Neural crest cell (in vitro differentiated cells): Measurements from ENCODE around the gene NEURL2. TPM values are rescaled to one million over a fixed set of nuclear protein-coding genes. Genes with fewer than 3 reads are reported as not detected.
A peak's percentile ranks its signal among the peaks of the same experiment; 100 is the strongest.

Experiments
- DNase-seq: peaks from one replicate; pipeline ENCODE4 v3.0.0; 2021; ENCODE audit warnings: low read depth, mixed read lengths, low spot score
- H3K27ac Mint-ChIP-seq: one replicate; pipeline ENCODE4 v1.8.0; 2021; ENCODE audit warnings: mild to moderate bottlenecking, mixed read lengths; ENCODE audit not compliant: unreplicated experiment
- H3K27me3 Mint-ChIP-seq: 2 replicates; pipeline ENCODE4 v1.8.0; 2021; ENCODE audit warnings: low read depth, mild to moderate bottlenecking, mixed read lengths
- H3K36me3 Mint-ChIP-seq: 2 replicates; pipeline ENCODE4 v1.8.0; 2021; ENCODE audit warnings: low read depth, mild to moderate bottlenecking, mixed read lengths
- H3K4me1 Mint-ChIP-seq: 2 replicates; pipeline ENCODE4 v1.8.0; 2021; ENCODE audit warnings: mixed read lengths
- H3K4me3 Mint-ChIP-seq: one replicate; pipeline ENCODE4 v1.8.0; 2021; ENCODE audit warnings: mild to moderate bottlenecking, mixed read lengths
- H3K9me3 Mint-ChIP-seq: 2 replicates; pipeline ENCODE4 v1.8.0; 2021; ENCODE audit warnings: mixed read lengths
- CTCF ChIP-seq: fragments of 200-600 bp; sonication (generic); conservative IDR thresholded peaks from 2 replicates; pipeline ENCODE4 v1.5.0; 2021; ENCODE audit warnings: antibody characterized with exemption, mild to moderate bottlenecking
- total RNA-seq: library from RNA; stranded (reverse); gene quantifications from 2 replicates; pipeline ENCODE4 v1.2.1, GENCODE V29; 2021

NEURL2 gene
- total RNA-seq, 1 donor from 2014 or later = 3.5 TPM

- Mint-ChIP-seq H3K36me3 (no peaks in the 10 kb centered on the region), H3K27ac (no peak overlapping the region), H3K4me3 (peak overlapping the region; percentile 97), H3K4me1 (peaks cover 24% of the 10 kb centered on the region), H3K9me3 (no peaks in the 10 kb centered on the region), H3K27me3 (peaks cover 14% of the 10 kb centered on the region)
- no peak for DNase-seq
- TF ChIP-seq CTCF = peak; percentile 13
Measured at GRCh38 chr20:45892049-45892825, 1.2 kb upstream of the NEURL2 start.

GRCh38 chr20:45890077-45890984, 677 bp downstream of the NEURL2 start:
- DNase-seq = peak; percentile 80
- Mint-ChIP-seq H3K36me3 (no peaks in the 10 kb centered on the region), H3K27me3 (peaks cover 14% of the 10 kb centered on the region), H3K4me3 (peak overlapping the region; percentile 97), H3K9me3 (no peaks in the 10 kb centered on the region), H3K27ac (peak overlapping the region; percentile 84), H3K4me1 (peaks cover 24% of the 10 kb centered on the region)
- TF ChIP-seq CTCF = peak; percentile 77

GRCh38 chr20:45888681-45889080, 2.3 kb downstream of the NEURL2 start:
- H3K4me1 Mint-ChIP-seq = peaks cover 18% of the 10 kb centered on the region
- no peak for TF ChIP-seq CTCF
- H3K9me3 Mint-ChIP-seq = no peaks in the 10 kb centered on the region
- H3K27me3 Mint-ChIP-seq = peaks cover 14% of the 10 kb centered on the region
- H3K4me3 Mint-ChIP-seq = peak overlapping the region; percentile 51
- H3K36me3 Mint-ChIP-seq = peaks cover 2% of the 10 kb centered on the region
- DNase-seq = no peak
- H3K27ac Mint-ChIP-seq = no peak overlapping the region

- no peak for TF ChIP-seq CTCF
- Mint-ChIP-seq H3K36me3 (peaks cover 2% of the 10 kb centered on the region), H3K4me3 (peak within 1 kb of the TSS; percentile 51), H3K27me3 (peaks cover 10% of the 10 kb centered on the region), H3K4me1 (peaks cover 20% of the 10 kb centered on the region), H3K9me3 (no peaks in the 10 kb centered on the region), H3K27ac (no peak within 1 kb of the TSS)
- no peak for DNase-seq
Measured at GRCh38 chr20:45887346-45887715, 3.7 kb downstream of the NEURL2 start, which contains the start of gene SPATA25. TSS of gene SPATA25 (minus strand) at chr20:45887622. CDS start at chr20:45887590, 32 bp downstream.

- H3K36me3 Mint-ChIP-seq = peaks cover 2% of the 10 kb centered on the region
- TF ChIP-seq CTCF = no peak
- no peak for DNase-seq
- peaks cover 19% of the 10 kb centered on the region for H3K4me1 Mint-ChIP-seq
- peak overlapping the region; percentile 44 for H3K4me3 Mint-ChIP-seq
- H3K27me3 Mint-ChIP-seq = peaks cover 8% of the 10 kb centered on the region
- no peaks in the 10 kb centered on the region for H3K9me3 Mint-ChIP-seq
- no peak overlapping the region for H3K27ac Mint-ChIP-seq
Measured at GRCh38 chr20:45886590-45887345, 4.2 kb downstream of the NEURL2 start.
